B cell (primary cell): ENCODE data around the gene AFF3. TPM values are rescaled to one million over a fixed set of nuclear protein-coding genes. Genes with fewer than 3 reads are reported as not detected.

ENCODE experiments used
- ATAC-seq: fragments of 200-7000 bp; cut with Tn5 transposase; one replicate; pipeline ENCODE4 v1.10.0; 2021; ENCODE audit warnings: low read depth, mild to moderate bottlenecking, moderate number of reproducible peaks, moderate library complexity
- CTCF ChIA-PET: fragments of 350-600 bp; sonication (Branson Sonifier 250); formaldehyde crosslinking; loops from one replicate; lab custom pipeline; 2021; ENCODE audit warnings: antibody characterized with exemption, inconsistent platforms; lab: Charles Lee
- POLR2A ChIA-PET: fragments of 350-600 bp; sonication (Branson Sonifier 250); formaldehyde crosslinking; loops from one replicate; lab custom pipeline; 2021; ENCODE audit warnings: antibody characterized with exemption; lab: Charles Lee
- DNase-seq: peaks from one replicate; pipeline ENCODE4 v3.0.0; 2013
- H2AFZ ChIP-seq: 2 replicates; pipeline ENCODE4 v1.6.1; 2012; ENCODE audit warnings: mild to moderate bottlenecking, low read depth, low read length; ENCODE audit not compliant: insufficient read depth, poor library complexity, severe bottlenecking
- H3K27ac ChIP-seq, 2 donors: 1 replicate in 1 of 2; 2 replicates in 1 of 2; pipeline ENCODE4 v1.5.1; 2012 to 2013; ENCODE audit warnings: low read length in 2 of 2, mild to moderate bottlenecking in 2 of 2, moderate library complexity in 1 of 2
- H3K27me3 ChIP-seq, 4 experiments: fragments of 200-600 bp in 1 of 4; sonication (generic) in 1 of 4; replicated peaks in 1 of 4; 1 replicate in 2 of 4; 2 replicates in 2 of 4; pipeline versions ENCODE4 v1.6.1 to v1.7.0; 2013 to 2016; ENCODE audit warnings: low read length in 3 of 4, mild to moderate bottlenecking in 2 of 4, mixed read lengths in 1 of 4, moderate library complexity in 1 of 4; ENCODE audit not compliant: insufficient read depth in 4 of 4, control insufficient read depth in 3 of 4; ENCODE audit errors: control extremely low read depth in 1 of 4
- H3K36me3 ChIP-seq, 2 experiments: replicated peaks in 1 of 2; 1 replicate in 1 of 2; 2 replicates in 1 of 2; pipeline versions ENCODE4 v1.6.1 to v1.7.1; 2013; ENCODE audit warnings: low read length in 1 of 2; ENCODE audit not compliant: insufficient read depth in 2 of 2, control insufficient read depth in 1 of 2; ENCODE audit errors: control extremely low read depth in 1 of 2, extremely low read depth in 1 of 2
- H3K4me1 ChIP-seq, 2 donors: fragments of 200-600 bp in 1 of 2; sonication (generic) in 1 of 2; 1 replicate in 1 of 2; 2 replicates in 1 of 2; pipeline versions ENCODE4 v1.5.1 to v1.6.1; 2013 to 2017; ENCODE audit warnings: low read length in 2 of 2; ENCODE audit not compliant: control insufficient read depth in 2 of 2, insufficient read depth in 2 of 2
- H3K4me2 ChIP-seq: replicated peaks from 2 replicates; pipeline ENCODE3; 2012; ENCODE audit warnings: mild to moderate bottlenecking, low read depth, low read length; ENCODE audit not compliant: poor library complexity, severe bottlenecking
- H3K4me3 ChIP-seq, 5 experiments: fragments of 200-600 bp in 1 of 5; sonication (generic) in 1 of 5; 1 replicate in 3 of 5; 2 replicates in 2 of 5; pipeline versions ENCODE4 v1.5.1 to v1.7.0; 2011 to 2016; ENCODE audit warnings: low read length in 4 of 5, mild to moderate bottlenecking in 4 of 5, low read depth in 2 of 5, control low read depth in 1 of 5, moderate library complexity in 1 of 5; ENCODE audit not compliant: insufficient read depth in 1 of 5; ENCODE audit errors: control extremely low read depth in 1 of 5, extremely low read depth in 1 of 5
- H3K79me2 ChIP-seq: fragments of 200-600 bp; sonication (generic); one replicate; pipeline ENCODE4 v1.6.0; 2016; ENCODE audit warnings: low read length; ENCODE audit not compliant: control insufficient read depth, insufficient read depth
- H3K9ac ChIP-seq: fragments of 200-600 bp; sonication (generic); 2 replicates; pipeline ENCODE4 v1.6.1; 2017; ENCODE audit warnings: mild to moderate bottlenecking, low read length, moderate library complexity
- H3K9me3 ChIP-seq, 3 donors: one replicate each; pipeline versions ENCODE4 v1.6.1 to v1.7.1; 2013; ENCODE audit warnings: low read length in 2 of 3; ENCODE audit not compliant: control insufficient read depth in 2 of 3, insufficient read depth in 1 of 3; ENCODE audit errors: control extremely low read depth in 1 of 3
- H4K20me1 ChIP-seq: 2 replicates; pipeline ENCODE4 v1.6.0; 2012; ENCODE audit warnings: mild to moderate bottlenecking, low read length; ENCODE audit not compliant: insufficient read depth, control insufficient read depth, poor library complexity, severe bottlenecking
- H3K27ac Mint-ChIP-seq: one replicate; pipeline ENCODE4 v1.8.0; 2021; ENCODE audit warnings: mixed read lengths
- H3K27me3 Mint-ChIP-seq: one replicate; pipeline ENCODE4 v1.8.0; 2021; ENCODE audit warnings: mixed read lengths
- H3K4me1 Mint-ChIP-seq: one replicate; pipeline ENCODE4 v1.8.0; 2021; ENCODE audit warnings: mixed read lengths
- H3K4me3 Mint-ChIP-seq: one replicate; pipeline ENCODE4 v1.8.0; 2021; ENCODE audit warnings: mixed read lengths
- H3K9me3 Mint-ChIP-seq: one replicate; pipeline ENCODE4 v1.8.0; 2022; ENCODE audit warnings: mixed read lengths; ENCODE audit not compliant: insufficient read depth
- CTCF ChIP-seq: fragments of 200-600 bp; IDR thresholded peaks from one replicate; pipeline ENCODE4 v1.8.0; 2022; ENCODE audit warnings: antibody characterized with exemption, mild to moderate bottlenecking
- EZH2 ChIP-seq: IDR thresholded peaks from 2 replicates; pipeline ENCODE4 v1.6.1; 2012; ENCODE audit warnings: borderline replicate concordance, low read depth, mild to moderate bottlenecking, moderate library complexity, low read length; ENCODE audit not compliant: insufficient read depth, poor library complexity, severe bottlenecking
- whole genome bisulfite sequencing: methylation state at CpG from one replicate; pipeline ENCODE4 v1.1.5; 2013; ENCODE audit warnings: missing lambda C conversion rate; ENCODE audit not compliant: insufficient coverage; 5-methylcytosine and 5-hydroxymethylcytosine counted together
- intact Hi-C: fragments of 100-400 bp; cut with micrococcal nuclease; formaldehyde crosslinking; loops from one replicate; pipeline ENCODE4 v1.10.0; 2022
- polyA plus RNA-seq: library from polyadenylated mRNA; depleted of rRNA; stranded (reverse); fragments of >200 nt; gene quantifications from 2 replicates; pipeline ENCODE4 v1.2.3, GENCODE V29; 2012
- total RNA-seq, 2 donors: library from RNA; stranded (reverse); fragments of 120-200 nt in 1 of 2; gene quantifications; 1 replicate in 1 of 2; 2 replicates in 1 of 2; pipeline versions ENCODE4 v1.2.3 to v1.2.4, GENCODE V29; 2013 to 2022

The AFF3 gene
- total and polyA plus RNA-seq, 2 donors (not counting 1 experiment from before 2014, with no cell fraction given): 117 to 830 TPM

GRCh38 chr2:100042562-100042961, 99.8 kb downstream of the AFF3 start:
- POLR2A ChIA-PET: no interaction called here
- Histone ChIP-seq H2AFZ (no peak overlapping the region), H3K27ac (peak overlapping the region in 1 of 2 donors; percentile 38), H3K79me2 (peaks cover 99% of the 10 kb centered on the region), H3K27me3 (no peaks in the 10 kb centered on the region), H3K4me2 (no peak overlapping the region), H3K4me3 (no peak overlapping the region), H3K36me3 (peaks cover 10 to 67% of the 10 kb centered on the region in 2 experiments), H3K9ac (no peak overlapping the region), H3K4me1 (peaks cover 9% of the 10 kb centered on the region in 2 donors), H3K9me3 (no peaks in the 10 kb centered on the region), H4K20me1 (peaks cover 94% of the 10 kb centered on the region)
- Mint-ChIP-seq H3K4me1 (peaks cover 61% of the 10 kb centered on the region), H3K4me3 (no peak overlapping the region), H3K27ac (no peak overlapping the region), H3K9me3 (no peaks in the 10 kb centered on the region), H3K27me3 (no peaks in the 10 kb centered on the region)
- DNase-seq (no peak), ATAC-seq (no peak)
- intact Hi-C loops: no loop called here
- WGBS: no CpG with 5 or more reads among the region's 3 CpGs
- TF ChIP-seq CTCF: no peak
- no peak for TF ChIP-seq EZH2
- CTCF ChIA-PET: interaction anchor here (2.0 kb wide), 1 partner anchor 12 kb away, joined by 5 read pairs; no protein-coding TSS in a partner anchor

GRCh38 chr2:100041946-100042345, 100.4 kb downstream of the AFF3 start:
- no peaks in the 10 kb centered on the region for H3K9me3 Mint-ChIP-seq

More at GRCh38 chr2:100041946-100042345, 100.4 kb downstream of the AFF3 start:
- Histone ChIP-seq H3K4me3 (no peak overlapping the region), H3K79me2 (peaks cover 94% of the 10 kb centered on the region), H3K4me1 (peaks cover 9 to 10% of the 10 kb centered on the region in 2 donors), H2AFZ (no peak overlapping the region), H4K20me1 (peaks cover 89% of the 10 kb centered on the region), H3K36me3 (peaks cover 10 to 62% of the 10 kb centered on the region in 2 experiments), H3K27me3 (no peaks in the 10 kb centered on the region), H3K4me2 (no peak overlapping the region), H3K9me3 (no peaks in the 10 kb centered on the region), H3K9ac (no peak overlapping the region), H3K27ac (peak overlapping the region in 1 of 2 donors; percentile 38)
- Mint-ChIP-seq H3K4me3 (no peak overlapping the region), H3K4me1 (peaks cover 61% of the 10 kb centered on the region), H3K27ac (no peak overlapping the region), H3K27me3 (no peaks in the 10 kb centered on the region)
- intact Hi-C loops: no loop called here
- DNase-seq (no peak), ATAC-seq (no peak)
- TF ChIP-seq EZH2 (no peak), CTCF (no peak)
- CTCF ChIA-PET: interaction anchor here (2.0 kb wide), 1 partner anchor 12 kb away, joined by 5 read pairs; no protein-coding TSS in a partner anchor
- WGBS: 95% methylated on average over 8 of the region's 12 CpGs
- POLR2A ChIA-PET: interaction anchor here (0.6 kb wide), 1 partner anchor 15 kb away, joined by 6 read pairs; no protein-coding TSS in a partner anchor
